CD4-positive, alpha-beta T cell treated with Interleukin-4 for 1 hour (primary cell): ENCODE measurements around the gene FXYD6.
A peak's percentile ranks its signal among the peaks of the same experiment; 100 is the strongest.

ENCODE experiments used
- DNase-seq, 2 donors: peaks; one replicate each; pipeline ENCODE4 v3.0.0-alpha.2; 2020 to 2022

FXYD6 gene

GRCh38 chr11:117883063-117883462, 6.6 kb upstream of the FXYD6 start:
- DNase-seq, result no peak

DNA sequence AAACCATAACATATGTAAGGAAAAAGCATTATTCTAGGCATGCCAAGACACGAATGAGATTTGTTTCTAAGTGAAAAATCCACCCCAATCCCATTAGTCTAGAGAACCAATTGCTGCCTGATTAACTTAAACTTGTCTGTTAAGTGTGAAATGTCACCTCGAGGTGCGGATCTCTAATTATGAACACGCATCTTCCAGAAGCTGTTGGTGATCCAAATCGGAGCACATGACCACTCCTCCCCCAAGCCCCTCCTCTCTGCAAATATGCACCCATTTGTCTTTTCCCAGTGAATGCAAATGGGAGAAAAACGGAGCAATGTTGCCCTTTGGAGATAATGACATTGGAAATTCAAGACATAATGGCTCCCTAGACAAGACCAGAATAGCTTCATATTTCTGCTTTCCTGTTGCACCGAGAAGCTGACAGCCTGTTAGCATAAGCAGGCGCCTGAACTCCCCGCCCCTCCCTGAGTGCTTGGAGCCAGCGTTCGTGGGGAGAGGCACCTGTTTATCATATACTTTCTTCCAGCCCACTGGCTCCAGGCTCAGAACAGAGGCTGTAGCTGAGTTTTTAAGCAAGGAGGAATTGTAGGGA, 6.0 kb upstream of the FXYD6 start:
- DNase-seq, result no peak

GRCh38 chr11:117881217-117881616, 4.8 kb upstream of the FXYD6 start:
- DNase-seq, result no peak

GRCh38 chr11:117879516-117880480, 3.3 kb upstream of the FXYD6 start:
- DNase-seq, result no peak

- DNase-seq, result no peak
Observed at GRCh38 chr11:117878939-117879475, 2.5 kb upstream of the FXYD6 start.

GRCh38 chr11:117878314-117878938, 2.0 kb upstream of the FXYD6 start:
- no peak for DNase-seq

DNA sequence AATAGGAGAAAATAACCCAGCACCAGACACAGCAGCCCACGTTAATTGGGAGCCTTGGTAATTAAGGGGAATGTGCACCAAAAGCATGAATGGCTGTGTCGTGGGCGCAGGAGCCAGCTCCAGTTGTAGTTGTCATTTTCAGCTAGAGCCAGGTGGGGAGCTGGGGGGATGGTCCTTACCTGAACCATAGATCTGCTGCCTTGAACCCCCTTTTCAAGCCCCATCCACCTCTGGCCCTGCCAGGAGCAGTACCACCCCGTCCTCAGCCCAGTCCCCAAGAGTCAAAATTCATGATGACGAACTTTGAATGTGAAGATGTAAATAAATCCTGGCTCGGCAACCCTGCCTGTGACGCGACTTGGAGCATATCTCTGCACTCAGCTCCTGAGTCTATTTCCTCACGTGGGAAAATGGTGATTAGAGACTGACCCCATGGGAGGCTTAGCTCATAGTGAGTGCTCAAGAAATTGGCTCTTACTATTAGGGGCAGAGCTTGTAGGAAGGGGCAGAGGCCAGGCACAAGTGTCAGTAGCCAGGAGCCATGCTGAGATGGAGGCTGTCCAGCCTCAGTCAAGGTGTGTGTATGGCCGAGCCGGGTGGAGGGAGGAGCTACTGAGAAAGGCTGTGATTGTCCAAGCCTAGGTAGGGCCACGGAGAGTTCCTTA, 794 bp upstream of the FXYD6 start:
- no peak for DNase-seq

- no peak for DNase-seq
Observed at GRCh38 chr11:117876059-117876340, 458 bp downstream of the FXYD6 start.

- peak in 1 of 2 donors; percentile 21 for DNase-seq
Observed at GRCh38 chr11:117875382-117876058, 938 bp downstream of the FXYD6 start.

DNA sequence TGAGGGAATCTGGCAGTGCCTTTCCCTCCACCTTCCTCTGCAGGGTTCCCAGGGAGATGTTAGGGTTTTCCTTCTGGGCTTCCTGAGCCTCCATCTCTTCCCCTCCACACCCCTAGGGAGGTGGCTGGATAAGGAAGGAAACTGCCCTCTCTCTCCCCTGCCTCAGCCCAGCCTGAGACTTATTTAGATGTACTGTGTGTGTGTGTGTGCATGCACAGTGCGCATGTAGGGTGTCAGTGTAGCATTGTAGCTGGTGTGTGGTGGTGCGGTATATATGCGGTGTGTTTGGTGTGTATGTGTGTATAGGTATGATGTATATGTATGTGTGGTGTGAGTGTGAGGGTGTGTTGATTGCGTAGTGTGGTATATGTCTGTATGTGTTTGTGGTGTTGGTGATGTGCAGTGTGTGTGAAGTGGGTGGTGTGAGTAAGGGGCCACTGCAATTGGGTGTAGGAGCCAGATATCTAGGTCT, 1.5 kb downstream of the FXYD6 start:
- DNase-seq, result no peak

- no peak for DNase-seq
Observed at GRCh38 chr11:117874253-117874909, 2.1 kb downstream of the FXYD6 start.

DNA sequence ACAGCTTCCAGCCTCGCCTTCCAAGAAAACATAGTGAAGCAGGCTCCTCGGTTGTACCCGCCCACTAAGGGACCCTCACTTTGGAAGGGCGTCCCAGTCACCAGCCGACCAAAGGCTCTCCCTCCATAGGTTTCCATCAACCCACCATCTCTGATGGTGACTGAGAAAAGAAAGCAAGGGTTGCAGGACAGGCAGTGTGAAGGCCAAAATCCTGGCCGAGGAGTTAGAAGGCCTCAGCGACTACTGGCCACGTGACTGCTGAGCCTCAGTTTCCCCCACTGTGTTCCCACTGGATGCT, 2.7 kb downstream of the FXYD6 start:
- no peak for DNase-seq

GRCh38 chr11:117872975-117873827, 3.3 kb downstream of the FXYD6 start:
- no peak for DNase-seq

DNA sequence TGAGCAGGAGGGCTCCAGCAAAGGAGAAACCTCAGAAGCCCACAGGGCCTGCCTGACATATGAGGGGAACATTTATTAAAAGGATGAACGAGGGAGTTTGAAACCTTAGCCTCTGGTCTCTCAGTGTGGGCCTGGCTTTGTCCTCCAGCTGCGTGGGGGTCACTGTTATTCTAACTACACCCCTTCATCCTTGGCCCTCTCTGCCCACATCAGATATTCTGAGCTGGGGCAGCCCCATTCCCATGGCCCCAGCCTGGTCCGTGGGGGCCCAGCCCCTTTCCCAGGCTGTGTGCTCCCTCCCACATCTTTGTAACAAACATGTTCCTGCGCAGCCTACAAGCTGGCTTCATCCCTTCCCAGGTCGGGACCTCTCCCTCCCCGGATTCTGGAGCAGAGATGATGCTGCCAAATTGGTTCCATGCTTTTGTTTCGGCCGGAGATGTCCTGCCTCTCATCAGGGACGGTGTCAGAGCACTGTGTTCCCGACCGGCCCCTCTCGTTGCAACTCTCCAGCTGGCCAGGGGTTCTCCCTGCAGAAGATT, 4.0 kb downstream of the FXYD6 start:
- no peak for DNase-seq

GRCh38 chr11:117871784-117872183, 4.7 kb downstream of the FXYD6 start:
- DNase-seq, result no peak

DNA sequence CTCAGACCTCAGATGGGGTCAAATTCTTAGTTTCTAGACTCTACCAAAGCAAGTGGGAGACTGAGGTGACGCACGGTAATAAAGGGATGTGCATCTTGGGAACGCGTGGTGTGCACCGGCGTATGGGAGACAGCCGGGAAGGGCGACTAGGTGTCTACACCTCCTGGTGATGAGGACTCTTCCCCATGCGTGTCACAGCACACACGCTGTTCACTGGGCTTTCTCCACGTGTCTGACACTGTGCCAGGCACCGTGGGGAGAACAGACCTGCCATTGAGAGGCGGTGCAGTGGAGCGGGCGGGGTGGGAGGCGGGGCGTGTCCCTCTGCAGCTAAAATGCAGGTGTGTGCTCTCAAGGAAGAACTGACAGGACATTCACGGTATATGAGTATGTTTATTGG, 5.3 kb downstream of the FXYD6 start:
- DNase-seq, result no peak

DNA sequence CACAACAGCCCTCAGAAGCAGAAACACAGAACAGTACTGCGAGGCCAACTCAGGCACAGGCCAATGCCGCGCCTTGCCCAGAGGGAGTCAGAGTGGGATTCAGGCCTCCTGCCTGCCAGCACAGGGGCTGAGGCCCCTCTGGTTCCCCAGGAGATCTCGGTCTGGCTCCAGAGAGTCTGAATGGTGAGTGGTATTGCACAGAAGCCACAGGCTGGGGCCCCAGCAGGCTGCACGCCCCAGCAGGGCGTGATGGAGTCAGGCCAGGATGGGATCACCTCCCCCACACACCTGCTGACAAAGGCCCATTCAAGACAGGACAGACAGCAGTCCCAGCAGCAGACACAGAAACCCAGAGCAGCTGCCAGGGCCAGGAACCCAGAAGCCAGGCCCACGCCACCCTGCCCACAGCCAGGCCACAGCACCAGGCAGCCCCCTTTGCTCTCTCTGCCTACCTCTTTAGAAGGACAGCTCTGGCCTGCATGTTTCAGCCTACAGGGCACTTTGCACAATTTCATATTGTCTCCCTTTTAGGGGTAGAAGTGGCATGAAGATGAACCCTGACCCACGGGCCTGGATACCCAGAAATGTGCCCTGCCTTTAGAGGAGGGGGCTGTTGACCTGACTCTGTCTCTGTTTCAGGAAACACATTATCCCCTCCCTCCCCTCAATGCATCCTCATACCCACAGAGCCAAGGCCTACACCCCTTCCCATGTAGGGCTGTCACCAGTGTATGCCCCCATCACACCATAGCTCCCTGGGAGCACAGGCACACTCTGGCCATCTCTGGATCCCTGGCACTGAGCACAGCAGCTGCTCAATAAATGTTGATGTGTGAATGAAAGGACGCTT, 6.1 kb downstream of the FXYD6 start:
- DNase-seq, result no peak

DNA sequence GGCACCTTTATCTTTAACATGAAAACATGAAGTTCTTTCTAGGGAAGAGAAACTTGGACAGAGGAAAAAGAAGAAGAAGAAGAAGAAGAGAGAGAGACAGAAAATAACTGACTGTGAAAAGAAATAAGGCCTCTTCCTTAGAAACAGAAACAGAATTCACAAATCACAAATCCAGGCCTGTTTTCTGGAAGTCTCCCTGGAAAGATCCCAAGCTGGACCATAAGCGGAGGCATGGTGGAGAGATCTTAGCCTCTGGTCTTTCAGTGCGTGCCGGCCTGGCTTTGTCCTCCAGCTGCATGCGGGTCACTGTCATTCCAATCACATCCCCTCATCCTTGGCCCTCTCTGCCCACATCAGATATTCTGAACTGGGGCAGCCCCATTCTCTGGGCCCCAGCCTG, 6.9 kb downstream of the FXYD6 start:
- no peak for DNase-seq

DNA sequence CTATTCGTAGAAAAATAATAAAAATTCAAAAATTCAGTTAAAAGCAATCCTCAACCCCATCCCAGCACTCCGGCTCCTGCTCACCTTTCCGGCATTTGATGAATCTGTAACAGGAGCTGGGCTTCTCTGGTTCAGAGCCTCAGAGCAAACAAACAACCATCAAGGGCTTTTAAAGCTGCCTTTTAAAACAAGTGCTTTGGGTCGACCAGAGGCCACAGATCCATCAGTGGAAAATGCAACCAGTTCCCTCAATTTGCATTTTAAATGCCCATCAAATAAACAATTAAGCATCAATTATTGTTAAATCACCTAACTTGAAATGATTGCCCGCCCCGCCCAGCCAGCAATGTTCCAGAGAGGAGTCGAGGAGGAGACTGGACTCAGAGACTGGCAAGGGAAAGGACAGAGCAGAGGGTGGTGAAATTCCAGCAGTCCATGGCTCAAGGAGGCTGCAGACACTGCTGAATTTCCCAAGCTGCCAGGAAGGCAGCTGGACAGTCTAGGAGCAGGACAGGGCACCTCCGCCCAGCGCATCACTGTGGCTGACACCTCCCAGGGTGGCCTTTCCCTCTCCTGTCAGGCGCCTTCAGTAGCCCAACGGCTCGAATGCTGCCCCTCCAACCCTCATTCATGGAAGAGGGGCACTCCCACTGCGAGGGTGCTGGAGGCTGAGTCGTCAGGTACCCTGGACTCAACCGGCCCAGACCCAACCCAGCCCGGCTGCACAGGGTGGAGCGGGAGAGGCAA, 7.5 kb downstream of the FXYD6 start:
- no peak for DNase-seq
